HCT116 (cell line): Measurements from ENCODE around the gene TNIP1. TPM values are rescaled to one million over a fixed set of nuclear protein-coding genes. Genes with fewer than 3 reads are reported as not detected.

ENCODE experiments used
- ATAC-seq: fragments of 200-7000 bp; cut with Tn5 transposase; 2 replicates; pipeline ENCODE4 v1.9.1; 2020; ENCODE audit warnings: mild to moderate bottlenecking, moderate library complexity
- BruUV-seq: library from RNA; stranded (reverse); fragments of 400-500 nt; replicated peaks from 2 replicates; lab custom pipeline; 2021; lab: Mats Ljungman, UMichigan
- CTCF ChIA-PET: fragments of 300-600 bp; sonication (Branson Sonifier 250); formaldehyde crosslinking; loops from one replicate; lab custom pipeline; 2021; ENCODE audit warnings: antibody characterized with exemption; lab: Charles Lee
- POLR2A ChIA-PET: fragments of 300-600, 350-600 bp; sonication (Branson Sonifier 250); formaldehyde crosslinking; loops from one replicate; lab custom pipeline; 2021; ENCODE audit warnings: antibody characterized with exemption; lab: Charles Lee
- RAD21 ChIA-PET, 2 experiments: fragments of 300-600 bp; sonication (Branson Sonifier 250); formaldehyde crosslinking; loops; one replicate each; lab custom pipeline; 2023; ENCODE audit warnings: low total read pairs in 2 of 2; ENCODE audit not compliant: uncharacterized antibody in 2 of 2, unreplicated experiment in 2 of 2, low non-redundant PET in 1 of 2; lab: Charles Lee
- DNase-seq: peaks from one replicate; pipeline ENCODE4 v3.0.0-alpha.2; 2010; ENCODE audit warnings: low read depth, low spot score
- H2AFZ ChIP-seq: fragments of 200-600 bp; shearing (Covaris generic), sonication (generic); 2 replicates; pipeline ENCODE4 v1.6.1; 2017; ENCODE audit warnings: low read depth, mixed run types, mixed read lengths, antibody characterized with exemption, low read length; ENCODE audit not compliant: poor library complexity, severe bottlenecking
- H3K27ac ChIP-seq: 2 replicates; pipeline ENCODE4 v1.5.1; 2012; ENCODE audit warnings: low read depth, low read length
- H3K27me3 ChIP-seq: fragments of 200-600 bp; sonication (generic); 2 replicates; pipeline ENCODE4 v1.6.1; 2016; ENCODE audit warnings: mixed run types, low read length, mixed read lengths; ENCODE audit not compliant: insufficient read depth
- H3K36me3 ChIP-seq, 2 experiments: fragments of 200-500 bp in 1 of 2; fragments of 200-600 bp in 1 of 2; sonication (Bioruptor generic) in 1 of 2; sonication (generic) in 1 of 2; 2 replicates each; pipeline versions ENCODE4 v1.5.1 to v1.6.1; 2014 to 2016; ENCODE audit warnings: low read length in 2 of 2, inconsistent platforms in 1 of 2, mixed read lengths in 1 of 2, mixed run types in 1 of 2; ENCODE audit not compliant: insufficient read depth in 2 of 2, control insufficient read depth in 1 of 2
- H3K4me1 ChIP-seq, 2 experiments: fragments of 200-600 bp in 1 of 2; sonication (generic) in 1 of 2; 2 replicates each; pipeline versions ENCODE4 v1.5.1 to v1.6.1; 2012 to 2017; ENCODE audit warnings: low read length in 2 of 2, inconsistent platforms in 1 of 2, mild to moderate bottlenecking in 1 of 2, mixed read lengths in 1 of 2, mixed run types in 1 of 2, moderate library complexity in 1 of 2; ENCODE audit not compliant: insufficient read depth in 2 of 2, control insufficient read depth in 1 of 2
- H3K4me2 ChIP-seq: fragments of 200-600 bp; sonication (generic); 2 replicates; pipeline ENCODE4 v1.6.1; 2017; ENCODE audit warnings: mixed run types, low read length, mixed read lengths
- H3K4me3 ChIP-seq, 2 experiments: fragments of 200-600 bp in 1 of 2; sonication (generic) in 1 of 2; replicated peaks in 1 of 2; 2 replicates each; pipeline ENCODE4 v1.5.1; 2011 to 2016; ENCODE audit warnings: low read length in 2 of 2, control low read depth in 1 of 2, low read depth in 1 of 2, mild to moderate bottlenecking in 1 of 2, mixed read lengths in 1 of 2, mixed run types in 1 of 2
- H3K79me2 ChIP-seq: fragments of 200-600 bp; sonication (generic); 2 replicates; pipeline ENCODE4 v1.6.1; 2017; ENCODE audit warnings: mild to moderate bottlenecking, mixed run types, low read length, moderate library complexity, mixed read lengths; ENCODE audit not compliant: insufficient read depth
- H3K9ac ChIP-seq: fragments of 200-600 bp; sonication (generic); 2 replicates; pipeline ENCODE4 v1.6.1; 2016; ENCODE audit warnings: low read length, mixed read lengths
- H3K9me2 ChIP-seq: fragments of 200-600 bp; sonication (generic), shearing (Covaris generic); 2 replicates; pipeline ENCODE4 v1.6.1; 2017; ENCODE audit warnings: mixed run types, mild to moderate bottlenecking, moderate library complexity; ENCODE audit not compliant: insufficient read depth
- H3K9me3 ChIP-seq, 2 experiments: fragments of 200-500 bp in 1 of 2; fragments of 200-600 bp in 1 of 2; sonication (Bioruptor generic) in 1 of 2; sonication (generic) in 1 of 2; 2 replicates each; pipeline ENCODE4 v1.6.1; 2014 to 2017; ENCODE audit warnings: low read length in 2 of 2, mixed read lengths in 2 of 2, inconsistent platforms in 1 of 2, low read depth in 1 of 2, mild to moderate bottlenecking in 1 of 2, mixed run types in 1 of 2, moderate library complexity in 1 of 2; ENCODE audit not compliant: control insufficient read depth in 1 of 2, insufficient read depth in 1 of 2
- H4K20me1 ChIP-seq: fragments of 200-600 bp; sonication (generic), shearing (Covaris generic); 2 replicates; pipeline ENCODE4 v1.6.1; 2017; ENCODE audit warnings: mixed run types, mild to moderate bottlenecking, moderate library complexity; ENCODE audit not compliant: insufficient read depth
- POLR2AphosphoS5 ChIP-seq: IDR thresholded peaks from 2 replicates; pipeline ENCODE4 v1.6.1; 2011; ENCODE audit warnings: mild to moderate bottlenecking, low read depth, low read length, moderate library complexity
- SP1 ChIP-seq: IDR thresholded peaks from 2 replicates; pipeline ENCODE4 v1.6.1; 2012; ENCODE audit warnings: low read depth
- YY1 ChIP-seq: IDR thresholded peaks from 2 replicates; pipeline ENCODE4 v1.6.1; 2011; ENCODE audit warnings: low read length, low read depth, moderate library complexity, mild to moderate bottlenecking; ENCODE audit not compliant: insufficient replicate concordance; ENCODE audit errors: extremely low read depth
- intact Hi-C: fragments of 100-400 bp; cut with micrococcal nuclease; formaldehyde crosslinking; loops from 2 replicates; pipeline ENCODE4 v1.10.0; 2022
- total RNA-seq: library from RNA; stranded (reverse); gene quantifications from one replicate; pipeline ENCODE4 v1.2.1, GENCODE V29; 2021; ENCODE audit not compliant: unreplicated experiment
- TF ChIP-seq, protein P1 (sequence below), 3 experiments: fragments of 200-600 bp in 1 of 3; sonication (generic) in 1 of 3; IDR thresholded peaks in 2 of 3; conservative IDR thresholded peaks in 1 of 3; 2 replicates each; pipeline ENCODE4 v1.5.1; 2012 to 2017; ENCODE audit warnings: low read depth in 2 of 3, low read length in 2 of 3, antibody characterized with exemption in 1 of 3, borderline replicate concordance in 1 of 3, control low read depth in 1 of 3, mild to moderate bottlenecking in 1 of 3, mixed read lengths in 1 of 3, mixed run types in 1 of 3, moderate library complexity in 1 of 3; ENCODE audit not compliant: insufficient read depth in 1 of 3
- TF ChIP-seq, protein P2 (sequence below): IDR thresholded peaks from 2 replicates; pipeline ENCODE4 v1.6.1; 2012; ENCODE audit warnings: low read depth

Gene TNIP1
- total RNA-seq, 1 experiment from 2014 or later = 46.0 TPM

DNA sequence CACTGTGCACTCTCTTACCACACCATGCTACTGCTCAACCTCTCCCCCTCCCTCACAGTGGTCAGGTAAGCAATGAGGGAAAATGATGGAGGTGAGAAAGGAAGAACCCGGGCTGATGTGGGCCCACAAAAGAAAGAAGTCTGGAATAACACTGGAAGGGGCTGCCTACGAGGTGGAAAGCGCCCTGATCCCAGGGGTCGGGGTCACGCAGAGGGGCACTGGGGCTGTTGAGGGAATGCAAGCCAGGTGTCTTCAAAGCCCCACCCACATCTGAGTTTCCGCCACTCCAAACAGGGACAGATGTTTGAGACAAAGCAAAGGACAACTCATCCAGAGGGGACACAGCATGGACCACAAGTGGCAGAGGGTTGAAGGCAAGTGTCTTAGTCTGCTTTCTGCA lies 4.2 kb downstream of the TNIP1 start:
- H3K27ac ChIP-seq = no peak overlapping the region
- no TSS peak for BruUV-seq
- ChIA-PET POLR2A (no interaction called here), CTCF (interaction anchor here (1.1 kb wide), 1 partner anchor 27 kb away, joined by 3 read pairs; no protein-coding TSS in a partner anchor)
- H3K4me1 ChIP-seq = peaks cover 30 to 69% of the 10 kb centered on the region in 2 experiments
- peak overlapping the region; percentile 70 for H3K4me2 ChIP-seq
- H3K9ac ChIP-seq = peak overlapping the region; percentile 37
- H3K4me3 ChIP-seq = no peak overlapping the region
- H3K27me3 ChIP-seq = no peaks in the 10 kb centered on the region
- ATAC-seq = no peak
- no peak for TF ChIP-seq SP1
- TF ChIP-seq, protein P1, sequence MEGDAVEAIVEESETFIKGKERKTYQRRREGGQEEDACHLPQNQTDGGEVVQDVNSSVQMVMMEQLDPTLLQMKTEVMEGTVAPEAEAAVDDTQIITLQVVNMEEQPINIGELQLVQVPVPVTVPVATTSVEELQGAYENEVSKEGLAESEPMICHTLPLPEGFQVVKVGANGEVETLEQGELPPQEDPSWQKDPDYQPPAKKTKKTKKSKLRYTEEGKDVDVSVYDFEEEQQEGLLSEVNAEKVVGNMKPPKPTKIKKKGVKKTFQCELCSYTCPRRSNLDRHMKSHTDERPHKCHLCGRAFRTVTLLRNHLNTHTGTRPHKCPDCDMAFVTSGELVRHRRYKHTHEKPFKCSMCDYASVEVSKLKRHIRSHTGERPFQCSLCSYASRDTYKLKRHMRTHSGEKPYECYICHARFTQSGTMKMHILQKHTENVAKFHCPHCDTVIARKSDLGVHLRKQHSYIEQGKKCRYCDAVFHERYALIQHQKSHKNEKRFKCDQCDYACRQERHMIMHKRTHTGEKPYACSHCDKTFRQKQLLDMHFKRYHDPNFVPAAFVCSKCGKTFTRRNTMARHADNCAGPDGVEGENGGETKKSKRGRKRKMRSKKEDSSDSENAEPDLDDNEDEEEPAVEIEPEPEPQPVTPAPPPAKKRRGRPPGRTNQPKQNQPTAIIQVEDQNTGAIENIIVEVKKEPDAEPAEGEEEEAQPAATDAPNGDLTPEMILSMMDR (IDR thresholded peaks at IDR 0.05 in 2 of 3, conservative IDR thresholded peaks at IDR 0.05 in 1 of 3; ENCODE audit: borderline replicate concordance in 1 of 3, insufficient read depth in 1 of 3, low read depth in 2 of 3, low read length in 2 of 3) = peak in 1 of 3 experiments; percentile 31; a peak in 2 of 6 replicates
- TF ChIP-seq, all 23 proteins: peak for 1
- no peak for DNase-seq
- RAD21 ChIA-PET = no interaction called here
- no peaks in the 10 kb centered on the region for H3K9me2 ChIP-seq
- H3K79me2 ChIP-seq = peaks cover 45% of the 10 kb centered on the region
- intact Hi-C loops = no loop called here
- H4K20me1 ChIP-seq = no peaks in the 10 kb centered on the region; the same call in 1 of the 2 replicates
- no peak overlapping the region for H2AFZ ChIP-seq
- no peaks in the 10 kb centered on the region for H3K36me3 ChIP-seq
- H3K9me3 ChIP-seq = no peaks in the 10 kb centered on the region

DNA sequence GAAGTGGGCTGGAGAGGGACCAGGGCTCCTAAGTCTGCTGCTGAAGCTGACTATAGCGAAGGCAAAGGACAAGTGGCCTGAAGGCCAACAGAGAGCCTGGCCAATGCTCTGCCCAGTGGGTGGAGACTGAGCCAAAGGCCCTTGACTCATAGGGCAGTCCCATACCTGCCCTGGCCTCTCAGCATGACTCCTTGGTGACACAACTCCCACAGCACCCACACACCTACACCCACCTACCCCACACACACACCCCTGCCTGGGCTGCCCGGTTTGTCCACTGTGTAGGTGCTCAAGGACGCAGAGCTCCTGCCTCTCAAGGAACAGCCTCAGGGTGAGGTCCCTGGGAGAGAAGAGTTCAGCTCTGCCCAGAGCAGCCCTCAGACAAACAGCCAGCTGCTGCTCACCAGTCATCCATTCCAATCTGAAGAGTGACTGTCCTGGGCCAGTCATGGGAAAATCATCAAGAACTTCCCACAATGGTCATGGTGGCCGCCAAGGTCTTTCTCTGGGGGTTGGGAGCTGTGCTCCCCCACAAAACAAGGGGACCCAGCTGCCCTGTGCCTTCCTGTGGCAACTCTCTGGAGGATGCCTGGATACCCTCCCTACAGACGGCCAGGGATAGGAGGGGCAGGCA lies 5.0 kb downstream of the TNIP1 start:
- POLR2A ChIA-PET = interaction anchor here (1.1 kb wide), 1 partner anchor 27 kb away, joined by 3 read pairs; no protein-coding TSS in a partner anchor
- CTCF ChIA-PET = interaction anchor here (1.0 to 1.2 kb wide), 3 partner anchors 18 to 27 kb away, joined by 3 read pairs; no protein-coding TSS in a partner anchor

More for the DNA sequence above, 5.0 kb downstream of the TNIP1 start:
- Histone ChIP-seq H3K36me3 (no peaks in the 10 kb centered on the region), H3K27ac (peak overlapping the region; percentile 33), H3K4me3 (peak overlapping the region in 1 of 2 experiments; percentile 19; a peak in 1 of 4 replicates), H3K9ac (peak overlapping the region; percentile 37), H3K9me2 (no peaks in the 10 kb centered on the region), H3K79me2 (peaks cover 48% of the 10 kb centered on the region), H3K27me3 (no peaks in the 10 kb centered on the region), H3K4me2 (peak overlapping the region; percentile 70), H3K9me3 (no peaks in the 10 kb centered on the region), H4K20me1 (no peaks in the 10 kb centered on the region; the same call in 1 of the 2 replicates), H2AFZ (no peak overlapping the region), H3K4me1 (peaks cover 30 to 64% of the 10 kb centered on the region in 2 experiments)
- RAD21 ChIA-PET = no interaction called here
- no TSS peak for BruUV-seq
- ATAC-seq = peak; percentile 74
- TF ChIP-seq, protein P1 (IDR thresholded peaks at IDR 0.05 in 2 of 3, conservative IDR thresholded peaks at IDR 0.05 in 1 of 3; ENCODE audit: borderline replicate concordance in 1 of 3, insufficient read depth in 1 of 3, low read depth in 2 of 3, low read length in 2 of 3) = no peak
- TF ChIP-seq, protein P2, sequence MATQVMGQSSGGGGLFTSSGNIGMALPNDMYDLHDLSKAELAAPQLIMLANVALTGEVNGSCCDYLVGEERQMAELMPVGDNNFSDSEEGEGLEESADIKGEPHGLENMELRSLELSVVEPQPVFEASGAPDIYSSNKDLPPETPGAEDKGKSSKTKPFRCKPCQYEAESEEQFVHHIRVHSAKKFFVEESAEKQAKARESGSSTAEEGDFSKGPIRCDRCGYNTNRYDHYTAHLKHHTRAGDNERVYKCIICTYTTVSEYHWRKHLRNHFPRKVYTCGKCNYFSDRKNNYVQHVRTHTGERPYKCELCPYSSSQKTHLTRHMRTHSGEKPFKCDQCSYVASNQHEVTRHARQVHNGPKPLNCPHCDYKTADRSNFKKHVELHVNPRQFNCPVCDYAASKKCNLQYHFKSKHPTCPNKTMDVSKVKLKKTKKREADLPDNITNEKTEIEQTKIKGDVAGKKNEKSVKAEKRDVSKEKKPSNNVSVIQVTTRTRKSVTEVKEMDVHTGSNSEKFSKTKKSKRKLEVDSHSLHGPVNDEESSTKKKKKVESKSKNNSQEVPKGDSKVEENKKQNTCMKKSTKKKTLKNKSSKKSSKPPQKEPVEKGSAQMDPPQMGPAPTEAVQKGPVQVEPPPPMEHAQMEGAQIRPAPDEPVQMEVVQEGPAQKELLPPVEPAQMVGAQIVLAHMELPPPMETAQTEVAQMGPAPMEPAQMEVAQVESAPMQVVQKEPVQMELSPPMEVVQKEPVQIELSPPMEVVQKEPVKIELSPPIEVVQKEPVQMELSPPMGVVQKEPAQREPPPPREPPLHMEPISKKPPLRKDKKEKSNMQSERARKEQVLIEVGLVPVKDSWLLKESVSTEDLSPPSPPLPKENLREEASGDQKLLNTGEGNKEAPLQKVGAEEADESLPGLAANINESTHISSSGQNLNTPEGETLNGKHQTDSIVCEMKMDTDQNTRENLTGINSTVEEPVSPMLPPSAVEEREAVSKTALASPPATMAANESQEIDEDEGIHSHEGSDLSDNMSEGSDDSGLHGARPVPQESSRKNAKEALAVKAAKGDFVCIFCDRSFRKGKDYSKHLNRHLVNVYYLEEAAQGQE = no peak
- TF ChIP-seq POLR2AphosphoS5 (0 out of 2 replicates have a peak, but pooled peaks have one; percentile 37), YY1 (peak; percentile 33)
- no peak for DNase-seq
- intact Hi-C loops = no loop called here
